Measurements from ENCODE around the gene ALKBH4.
"Not testable (repeated sequence)": the region's sequence is repeated elsewhere in the genome, so short reads cannot be mapped to it uniquely, and the experiment has no call there.

Gene ALKBH4

DNA sequence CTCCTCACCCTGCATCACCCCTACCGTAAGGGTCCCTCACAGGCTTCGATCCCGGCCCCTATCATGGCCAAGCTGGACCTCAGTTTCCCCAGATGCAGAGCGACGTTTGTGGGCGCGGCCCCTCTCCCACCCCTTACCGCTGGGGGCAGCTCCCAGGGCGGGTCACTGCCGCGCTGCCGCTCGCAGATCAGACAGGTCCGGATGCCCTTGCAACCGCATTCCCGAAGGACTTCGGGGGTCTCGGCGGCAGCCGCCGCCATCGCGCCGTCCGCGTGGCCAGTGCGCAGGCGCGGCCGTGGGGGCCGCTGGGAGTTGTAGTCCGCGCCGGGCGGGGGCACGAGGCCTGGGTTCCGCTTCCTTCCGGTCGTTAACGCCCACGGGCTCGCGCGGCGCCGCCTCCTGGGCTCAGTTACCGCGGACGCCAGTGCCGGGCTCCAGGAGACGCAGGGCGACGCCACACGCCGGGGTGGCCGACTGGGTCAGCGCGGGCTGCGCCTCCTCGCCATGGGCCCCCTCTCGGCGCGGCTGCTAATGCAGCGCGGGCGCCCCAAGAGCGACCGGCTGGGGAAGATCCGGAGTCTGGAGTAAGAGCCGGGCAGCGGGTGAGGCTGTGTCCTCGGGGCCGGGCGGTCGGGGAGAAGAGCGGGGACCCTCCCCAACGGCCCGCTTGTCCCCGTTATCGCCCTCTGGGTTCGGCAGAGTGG, at the start of gene ALKBH4, which contains the start of gene LRWD1:
ALKBH4 (minus strand) TSS at position 287 of the 704 bp plus-strand sequence; CDS start at position 260, 27 bp downstream.
LRWD1 (plus strand) TSS at position 408 of the 704 bp plus-strand sequence; CDS start at position 505, 97 bp downstream.
- peak; percentile 96 for DNase-seq

DNA sequence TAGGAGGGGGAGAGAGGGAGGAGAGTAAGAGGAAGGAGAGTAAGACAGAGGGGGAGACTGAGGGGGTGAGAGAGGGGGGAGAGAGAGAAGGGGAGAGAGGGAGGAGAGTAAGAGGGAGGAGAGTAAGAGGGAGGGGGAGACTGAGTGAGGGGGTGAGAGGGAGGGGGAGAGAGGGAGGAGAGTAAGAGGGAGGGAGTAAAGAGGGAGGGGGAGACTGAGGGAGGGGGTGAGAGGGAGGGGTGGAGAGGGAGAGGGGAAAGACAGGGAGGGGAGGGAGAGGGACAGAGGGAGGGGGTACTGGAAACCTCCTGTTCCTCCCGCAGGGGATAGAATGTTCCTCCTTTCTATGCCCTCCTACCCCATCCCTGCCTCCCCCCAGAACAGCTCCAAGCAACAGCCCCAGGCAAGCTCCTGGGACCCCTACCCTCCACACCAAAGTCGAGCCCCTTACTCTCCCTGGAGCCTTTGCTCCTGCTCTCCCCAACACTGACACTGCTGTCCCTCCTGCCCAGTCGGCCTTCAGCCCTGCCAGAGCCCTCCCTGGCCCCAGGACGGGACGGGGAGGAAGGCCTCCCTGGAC, 48.1 kb upstream of the ALKBH4 start:
- peak; percentile 23 for DNase-seq

DNA sequence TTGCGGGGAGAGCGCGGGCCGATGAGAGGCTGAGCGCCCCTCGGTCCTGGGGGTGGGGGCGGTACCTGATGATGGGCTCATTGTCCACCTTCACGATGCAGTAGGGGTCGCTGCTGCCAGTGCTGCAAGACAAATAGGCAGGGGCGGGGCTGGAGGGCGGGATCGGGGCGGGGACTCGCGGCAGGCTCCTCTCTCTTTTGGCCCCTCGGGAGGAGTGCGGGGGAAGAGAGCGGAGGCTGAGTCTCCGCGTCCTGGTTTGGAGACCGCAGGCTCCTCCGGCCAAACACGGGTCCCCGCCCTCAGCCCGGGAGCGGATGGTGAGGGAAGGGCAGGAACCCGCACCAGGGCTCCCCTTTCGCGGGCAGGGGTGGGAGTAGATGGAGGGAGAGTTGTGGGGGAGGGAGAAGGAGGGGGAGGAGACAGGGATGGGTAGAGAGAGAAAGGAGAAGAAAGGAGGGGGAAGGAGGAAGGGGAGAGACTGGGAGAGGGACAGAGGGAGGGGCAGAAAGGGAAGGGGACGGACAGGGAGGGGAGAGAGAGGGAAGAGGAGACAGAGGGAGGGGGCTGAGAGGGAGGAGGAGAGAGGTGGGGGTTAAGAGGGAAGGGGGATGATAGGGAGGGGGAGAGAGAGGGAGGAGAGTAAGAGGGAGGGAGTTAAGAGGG, 47.3 kb upstream of the ALKBH4 start:
- not testable (repeated sequence) for DNase-seq

DNA sequence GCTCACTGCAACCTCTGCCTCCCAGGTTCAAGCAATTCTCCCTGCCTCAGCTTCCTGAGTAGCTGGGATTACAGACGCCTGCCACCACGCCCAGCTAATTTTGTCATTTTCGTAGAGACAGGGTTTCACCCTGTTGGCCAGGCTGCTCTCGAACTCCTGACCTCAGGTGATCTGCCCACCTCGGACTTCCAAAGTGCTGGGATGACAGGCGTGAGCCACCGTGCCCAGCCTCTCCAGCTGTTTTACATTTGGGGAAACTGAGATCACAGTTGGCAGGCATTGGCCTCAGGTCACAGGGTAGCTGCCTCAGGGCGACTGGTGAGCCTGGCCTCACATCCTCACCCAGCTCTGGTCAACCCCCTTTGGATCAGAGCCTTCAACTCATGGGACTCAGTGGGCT, 45.9 kb upstream of the ALKBH4 start:
- not testable (repeated sequence) for DNase-seq

GRCh38 chr7:102507410-102508088, 42.9 kb upstream of the ALKBH4 start:
- not testable (repeated sequence) for DNase-seq

DNA sequence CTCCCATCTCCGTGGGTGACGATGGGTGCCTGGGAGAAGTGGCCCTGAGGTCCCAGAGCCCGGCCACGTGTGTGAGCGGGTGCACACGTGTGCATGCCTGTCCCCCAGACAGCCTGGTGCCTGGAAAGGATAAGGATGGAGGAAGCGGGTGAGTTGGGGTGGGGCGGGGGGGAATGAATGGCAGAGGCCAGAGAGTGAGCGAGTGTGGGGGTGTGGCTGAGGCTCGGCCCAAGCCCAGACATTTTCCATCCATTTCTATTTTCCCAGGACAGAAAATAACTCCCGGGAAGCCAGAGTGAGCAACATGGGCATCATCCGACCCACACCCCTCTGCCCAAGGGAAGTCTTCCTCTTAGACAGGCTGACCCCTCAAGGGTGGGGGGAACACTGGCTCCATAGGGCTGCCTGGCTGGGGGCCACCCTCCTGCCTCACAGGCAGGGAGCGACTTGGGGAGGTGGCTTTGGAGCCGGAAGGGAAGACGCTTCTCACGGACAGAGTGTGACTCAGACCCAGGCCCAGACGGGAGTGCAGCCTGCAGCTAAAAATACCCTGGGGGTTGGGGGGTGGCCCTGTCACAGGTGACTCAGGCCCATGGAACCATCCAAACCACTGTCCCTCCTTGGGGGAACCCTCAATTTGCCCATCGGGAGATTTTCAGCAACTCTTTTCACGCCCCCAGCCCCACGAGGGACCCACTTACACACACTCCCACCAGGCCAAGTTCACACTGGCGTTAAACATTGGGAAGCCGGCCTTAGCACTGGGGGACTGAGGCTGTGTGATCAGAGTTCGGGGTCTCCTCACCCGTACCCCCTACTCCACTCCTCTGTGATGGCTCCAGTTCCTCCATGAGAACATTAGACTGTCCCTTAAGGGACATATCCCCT, 40.9 kb upstream of the ALKBH4 start:
- DNase-seq: not testable (repeated sequence)

DNA sequence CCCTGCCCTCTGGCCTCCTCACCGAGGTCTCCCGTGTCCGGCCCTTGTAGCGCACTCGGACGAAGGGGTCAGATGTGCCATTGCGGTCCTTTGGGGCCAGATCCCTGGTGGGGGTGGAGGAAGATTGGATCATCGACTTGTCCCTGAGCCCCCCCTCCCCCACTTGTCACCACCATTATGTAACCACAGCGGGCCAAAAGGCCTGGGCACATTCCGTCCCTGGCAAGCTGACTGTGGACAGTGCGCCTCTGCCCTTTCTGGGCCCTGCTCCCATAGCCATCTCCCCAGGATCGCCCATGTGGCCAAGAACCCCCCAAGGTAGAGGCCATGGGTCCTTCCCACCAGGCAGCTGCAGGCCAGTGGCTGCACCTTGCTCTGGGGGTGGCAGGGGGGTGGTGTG, 38.5 kb upstream of the ALKBH4 start:
- DNase-seq: not testable (repeated sequence)

GRCh38 chr7:102498321-102498720, 33.7 kb upstream of the ALKBH4 start:
- DNase-seq: not testable (repeated sequence)

GRCh38 chr7:102497308-102497707, 32.6 kb upstream of the ALKBH4 start:
- DNase-seq: not testable (repeated sequence)

- DNase-seq: not testable (repeated sequence)
Observed at GRCh38 chr7:102496861-102497260, 32.2 kb upstream of the ALKBH4 start.

DNA sequence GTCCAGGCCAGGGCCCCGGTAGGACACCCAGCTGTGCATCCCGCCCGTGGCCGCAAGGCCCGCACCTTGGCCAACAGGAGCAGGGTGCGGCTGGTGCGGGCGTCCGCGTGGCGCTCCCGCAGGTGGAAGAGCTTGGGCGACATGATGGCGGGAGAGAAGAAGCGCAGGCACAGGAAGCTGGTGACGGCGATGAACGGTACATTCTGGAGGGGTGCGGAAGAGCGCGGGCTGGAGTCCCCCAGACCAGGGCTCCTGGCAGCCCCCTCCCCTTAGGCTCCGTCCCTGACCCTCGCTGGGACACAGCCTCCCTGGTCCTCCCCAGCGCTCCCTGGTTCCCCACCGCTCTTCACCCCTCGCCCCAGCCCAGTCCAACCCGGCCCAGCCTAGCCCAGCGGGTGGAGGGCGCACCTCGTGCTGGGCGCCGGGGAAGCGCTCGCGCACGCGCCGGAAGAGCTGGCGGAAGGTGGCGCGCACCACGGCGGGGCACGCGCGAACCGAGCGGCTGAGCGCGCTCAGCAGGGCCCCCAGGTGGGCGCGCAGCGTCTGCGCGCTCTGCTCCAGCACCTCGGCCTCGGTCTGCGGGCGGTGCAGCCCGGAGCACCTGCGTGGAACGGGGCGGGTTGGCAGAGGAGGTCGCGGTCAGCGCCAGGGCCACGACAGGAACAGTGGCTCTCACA, 29.9 kb upstream of the ALKBH4 start:
- DNase-seq: not testable (repeated sequence)

DNA sequence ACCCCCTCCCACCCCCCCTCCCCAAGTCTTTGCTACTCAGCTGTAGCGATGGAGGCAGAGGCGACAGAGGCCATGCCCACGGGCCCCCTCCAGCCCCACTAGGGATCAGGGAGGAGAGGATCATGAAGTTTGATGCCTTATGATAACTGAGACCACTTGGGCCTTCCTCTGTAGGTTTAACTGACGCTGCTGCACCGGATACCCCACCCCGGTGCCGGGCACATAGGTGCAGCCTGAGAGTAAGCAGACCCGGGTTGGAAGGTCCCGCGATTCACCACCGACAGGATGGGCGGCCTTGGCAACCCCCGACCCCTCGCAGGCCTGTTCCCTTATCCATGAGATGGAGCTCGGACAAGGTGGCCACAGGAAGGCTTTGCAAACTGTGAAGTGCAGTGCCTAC, 29.4 kb upstream of the ALKBH4 start:
- peak; percentile 28 for DNase-seq

DNA sequence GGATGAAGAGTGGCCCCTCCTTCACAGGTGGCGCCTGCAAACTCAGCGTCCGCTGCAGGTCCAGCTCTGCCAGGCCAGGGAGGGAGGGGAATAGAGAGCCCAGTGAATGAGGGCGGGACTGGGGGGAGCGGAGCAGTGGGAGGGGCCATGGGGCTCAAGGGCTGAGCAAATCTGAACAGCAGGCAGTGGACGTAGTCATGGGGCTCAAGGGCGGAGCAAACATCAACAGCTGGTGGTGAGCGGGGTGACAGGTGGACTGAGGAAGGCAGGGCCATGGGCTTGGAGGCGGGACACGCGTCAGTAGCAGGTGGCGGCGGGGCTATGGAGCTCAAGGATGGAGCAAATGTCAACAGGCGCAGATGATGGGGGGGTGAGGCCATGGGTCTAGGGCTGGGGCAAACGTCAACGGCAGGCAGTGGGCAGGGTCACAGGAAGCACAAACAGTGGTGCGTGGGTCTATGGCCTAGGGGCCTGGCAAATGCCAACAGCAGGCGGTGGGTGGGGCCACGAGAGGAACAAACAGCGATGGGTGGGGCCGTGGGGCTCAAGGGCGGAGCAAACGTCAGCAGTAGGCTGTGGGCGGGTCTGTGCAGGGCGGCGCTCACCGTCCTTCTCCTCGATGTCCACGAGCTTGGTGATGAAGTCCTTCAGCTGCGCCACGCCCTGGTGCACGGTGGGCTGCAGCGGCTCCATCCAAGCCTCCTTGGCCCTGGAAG, 28.7 kb upstream of the ALKBH4 start:
- DNase-seq: peak; percentile 33

GRCh38 chr7:102490529-102491075, 25.9 kb upstream of the ALKBH4 start:
- DNase-seq: peak; percentile 54

- DNase-seq: not testable (repeated sequence)
Observed at GRCh38 chr7:102484317-102484716, 19.7 kb upstream of the ALKBH4 start.

DNA sequence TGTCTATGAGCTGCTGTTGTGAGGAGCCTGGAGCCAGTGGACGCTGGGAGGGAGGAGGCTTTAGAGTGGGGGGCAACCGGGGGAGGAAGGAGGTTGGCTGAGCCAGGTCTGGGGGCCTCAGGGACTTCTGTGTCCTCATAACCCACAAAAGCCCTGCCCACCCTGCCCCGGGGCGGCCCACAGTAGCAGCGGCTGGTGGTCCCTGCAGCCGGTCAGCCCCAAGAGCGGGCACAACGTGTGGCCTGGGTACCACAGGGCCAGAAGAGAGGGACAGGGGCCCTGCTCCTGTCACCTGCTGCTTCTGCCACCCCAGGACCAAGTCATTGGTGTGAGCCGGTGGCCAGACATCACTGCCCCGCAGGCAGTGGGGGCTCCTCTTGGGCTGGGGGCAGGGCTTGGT, 17.3 kb upstream of the ALKBH4 start:
- not testable (repeated sequence) for DNase-seq

DNA sequence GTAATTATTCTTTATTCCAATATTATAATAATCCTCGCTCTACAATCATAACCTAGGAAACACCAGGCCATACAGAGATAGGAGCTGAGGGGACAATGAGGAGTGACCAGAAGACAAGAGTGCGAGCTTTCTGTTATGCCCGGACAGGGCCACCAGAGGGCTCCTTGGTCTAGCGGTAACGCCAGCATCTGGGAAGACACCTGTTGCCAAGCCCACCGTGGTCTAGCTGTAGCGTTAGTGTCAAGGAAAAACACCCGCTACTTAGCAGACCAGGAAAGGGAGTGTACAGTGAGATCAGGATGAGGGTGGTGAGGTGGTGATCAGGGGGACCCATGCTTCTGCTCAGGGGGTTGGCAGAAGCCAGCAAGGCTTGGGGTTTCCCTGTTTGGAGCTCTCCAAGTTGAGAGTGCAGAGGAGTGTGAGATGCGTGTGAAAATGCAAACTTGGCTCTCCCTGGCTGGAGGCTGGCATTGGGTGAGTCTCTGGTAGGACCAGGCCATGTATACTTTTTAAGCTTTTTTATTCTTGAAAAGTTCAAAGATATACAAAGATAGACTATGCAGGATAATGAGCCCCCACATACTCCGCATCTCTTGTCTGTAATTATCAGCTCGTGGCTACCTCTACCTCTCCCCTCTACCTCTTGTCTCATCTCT, 15.4 kb upstream of the ALKBH4 start:
- peak; percentile 47 for DNase-seq

- not testable (repeated sequence) for DNase-seq
Observed at GRCh38 chr7:102479209-102479584, 14.5 kb upstream of the ALKBH4 start.

- DNase-seq: peak; percentile 100
Observed at GRCh38 chr7:102478314-102479208, 13.9 kb upstream of the ALKBH4 start, which contains the start of gene POLR2J. TSS of gene POLR2J (minus strand) at chr7:102478922. CDS start at chr7:102478860, 62 bp downstream.

Measured in activated T-cell treated with anti-CD3 and anti-CD28 coated beads, Interleukin-2, amount 50 U/mL, for 1 hour (primary cell).